NCI-H146 treated with DMSO at 0.1 percent for 48 hours (cell line): ENCODE measurements around the gene NUFIP2.
"Not testable (repeated sequence)": the region's sequence is repeated elsewhere in the genome, so short reads cannot be mapped to it uniquely, and the experiment has no call there.

Source experiments
- DNase-seq: peaks from one replicate; lab custom pipeline; 2025; ENCODE audit not compliant: unreplicated experiment; lab: John Stamatoyannopoulos, UW

Gene NUFIP2

GRCh38 chr17:29240477-29240876 is 53.5 kb downstream of the NUFIP2 start:
- DNase-seq: no peak

DNA sequence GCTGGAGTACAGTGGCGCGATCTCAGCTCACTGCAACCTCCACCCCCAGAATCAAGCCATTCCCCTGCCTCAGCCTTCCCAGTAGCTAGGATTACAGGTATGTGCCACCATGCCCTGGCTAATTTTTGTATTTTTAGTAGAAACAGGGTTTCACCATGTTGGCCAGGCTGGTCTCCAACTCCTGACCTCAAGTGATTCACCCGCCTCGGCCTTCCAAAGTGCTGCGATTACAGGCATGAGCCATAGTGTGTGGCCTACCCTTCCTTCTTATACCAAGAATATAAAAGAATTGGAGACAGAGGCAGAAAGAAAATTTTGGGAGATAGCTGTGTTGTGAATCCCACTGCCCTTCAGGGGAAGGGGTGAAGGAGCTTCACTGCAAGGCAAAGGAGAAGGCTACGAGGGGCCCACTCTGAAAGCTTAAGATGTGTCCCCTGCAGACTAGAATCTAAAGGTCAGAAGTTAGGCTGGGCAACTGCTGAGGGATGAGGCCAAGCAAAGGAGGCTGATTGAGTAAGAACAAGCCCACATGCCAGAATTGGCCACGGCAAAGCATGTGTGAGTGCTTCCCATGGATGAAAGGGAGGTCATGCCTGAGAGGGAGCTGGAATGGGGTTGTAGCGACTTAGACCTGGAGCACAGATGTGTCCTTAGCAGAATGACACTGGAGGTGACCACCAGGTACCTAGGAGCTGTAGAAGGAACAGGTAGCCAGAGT is 55.7 kb downstream of the NUFIP2 start:
- DNase-seq: no peak

GRCh38 chr17:29237476-29238132 is 56.3 kb downstream of the NUFIP2 start:
- no peak for DNase-seq

GRCh38 chr17:29235904-29236303 is 58.0 kb downstream of the NUFIP2 start:
- no peak for DNase-seq

DNA sequence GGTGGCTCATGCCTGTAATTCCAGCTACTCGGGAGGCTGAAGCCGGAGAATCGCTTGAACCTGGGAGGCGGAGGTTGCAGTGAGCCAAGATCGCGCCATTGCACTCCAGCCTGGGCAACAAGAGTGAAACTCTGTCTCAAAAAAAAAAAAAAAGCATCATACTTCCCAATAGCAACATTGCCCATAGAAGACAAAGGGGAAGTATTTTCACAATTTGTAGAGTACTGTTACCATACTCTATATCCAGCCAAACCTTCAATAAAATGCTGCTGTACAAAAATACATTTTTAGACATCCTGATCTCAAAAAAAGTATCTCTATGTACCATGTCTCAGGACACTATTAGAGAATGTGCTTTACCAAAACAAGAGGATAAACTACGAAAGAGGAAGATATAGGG is 59.0 kb downstream of the NUFIP2 start:
- DNase-seq: not testable (repeated sequence)

DNA sequence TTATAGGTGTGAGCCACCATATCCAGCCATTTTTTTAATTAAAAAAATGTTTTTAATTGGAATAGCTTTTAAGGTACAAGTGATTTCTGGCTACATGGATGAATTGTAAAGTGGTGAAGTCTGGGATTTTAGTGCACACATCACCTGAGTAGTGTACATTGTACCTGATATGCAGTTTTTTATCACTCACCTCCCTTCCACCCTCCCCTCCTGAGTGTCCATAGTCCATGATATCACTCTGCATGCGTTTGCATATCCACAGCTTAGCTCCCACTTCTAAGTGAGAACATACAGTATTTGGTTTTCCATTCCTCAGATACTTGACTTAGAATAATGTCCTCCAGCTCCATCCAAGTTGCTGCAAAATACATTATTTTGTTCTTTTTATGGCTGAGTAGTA is 60.6 kb downstream of the NUFIP2 start:
- DNase-seq: no peak

DNA sequence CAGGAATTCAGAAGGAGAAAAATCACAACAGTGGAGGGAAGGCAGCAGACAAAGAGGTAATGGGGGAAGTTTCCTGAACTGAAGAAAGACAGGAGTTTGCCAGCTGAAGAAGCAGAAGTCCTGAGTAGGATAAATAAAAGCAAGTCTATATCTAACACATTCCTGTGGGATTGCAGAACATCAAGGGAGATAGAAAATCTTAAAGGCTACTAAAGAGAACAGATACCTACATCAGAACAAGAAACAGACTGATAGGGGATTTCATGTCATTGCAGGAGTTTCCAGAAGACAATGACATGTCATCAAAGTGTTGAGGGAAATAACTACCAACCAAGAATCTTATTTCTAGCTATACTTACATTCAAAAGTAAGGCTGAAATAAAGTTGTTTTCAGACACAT is 68.6 kb downstream of the NUFIP2 start:
- no peak for DNase-seq

DNA sequence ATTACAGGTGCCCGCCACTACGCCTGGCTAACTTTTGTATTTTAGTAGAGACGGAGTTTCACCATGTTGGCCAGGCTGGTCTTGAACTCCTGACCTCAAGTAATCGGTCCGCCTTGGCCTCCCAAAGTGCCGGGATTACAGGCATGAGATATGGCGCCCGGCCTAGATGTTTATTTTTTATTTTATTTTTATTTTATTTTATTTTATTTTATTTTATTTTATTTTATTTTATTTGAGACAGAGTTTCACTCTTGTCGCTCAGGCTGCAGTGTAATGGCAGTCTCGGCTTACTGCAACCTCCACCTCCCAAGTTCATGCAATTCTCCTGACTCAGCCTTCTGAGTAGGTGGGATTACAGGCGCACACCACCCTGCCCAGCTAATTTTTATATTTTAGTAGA is 72.6 kb downstream of the NUFIP2 start:
- not testable (repeated sequence) for DNase-seq

- peak; percentile 26 for DNase-seq
These were observed 74.4 kb downstream of the NUFIP2 start for GRCh38 chr17:29219378-29220047.

- DNase-seq: no peak
These were observed 77.1 kb downstream of the NUFIP2 start for GRCh38 chr17:29216856-29217255.

DNA sequence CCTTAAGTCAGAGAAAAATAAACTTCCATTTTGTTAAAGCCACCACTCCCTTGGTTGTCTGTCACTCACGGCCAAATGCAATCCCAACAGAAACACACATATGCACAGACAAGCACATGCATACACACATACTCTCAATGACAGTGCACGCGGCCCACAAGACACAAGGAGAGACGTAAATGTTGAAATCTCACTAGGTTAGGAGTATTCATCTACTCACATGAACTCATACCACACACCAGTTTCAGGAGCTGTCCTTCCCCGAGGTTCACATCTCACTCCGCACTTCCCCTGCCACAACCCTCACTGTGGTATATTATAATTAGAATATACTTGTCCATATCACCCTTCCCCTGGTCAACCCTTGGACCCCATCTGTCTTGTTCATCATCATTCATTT is 77.8 kb downstream of the NUFIP2 start:
- no peak for DNase-seq

- no peak for DNase-seq
These were observed 78.2 kb downstream of the NUFIP2 start for GRCh38 chr17:29215717-29216116.

GRCh38 chr17:29215174-29215573 is 78.8 kb downstream of the NUFIP2 start:
- no peak for DNase-seq

DNA sequence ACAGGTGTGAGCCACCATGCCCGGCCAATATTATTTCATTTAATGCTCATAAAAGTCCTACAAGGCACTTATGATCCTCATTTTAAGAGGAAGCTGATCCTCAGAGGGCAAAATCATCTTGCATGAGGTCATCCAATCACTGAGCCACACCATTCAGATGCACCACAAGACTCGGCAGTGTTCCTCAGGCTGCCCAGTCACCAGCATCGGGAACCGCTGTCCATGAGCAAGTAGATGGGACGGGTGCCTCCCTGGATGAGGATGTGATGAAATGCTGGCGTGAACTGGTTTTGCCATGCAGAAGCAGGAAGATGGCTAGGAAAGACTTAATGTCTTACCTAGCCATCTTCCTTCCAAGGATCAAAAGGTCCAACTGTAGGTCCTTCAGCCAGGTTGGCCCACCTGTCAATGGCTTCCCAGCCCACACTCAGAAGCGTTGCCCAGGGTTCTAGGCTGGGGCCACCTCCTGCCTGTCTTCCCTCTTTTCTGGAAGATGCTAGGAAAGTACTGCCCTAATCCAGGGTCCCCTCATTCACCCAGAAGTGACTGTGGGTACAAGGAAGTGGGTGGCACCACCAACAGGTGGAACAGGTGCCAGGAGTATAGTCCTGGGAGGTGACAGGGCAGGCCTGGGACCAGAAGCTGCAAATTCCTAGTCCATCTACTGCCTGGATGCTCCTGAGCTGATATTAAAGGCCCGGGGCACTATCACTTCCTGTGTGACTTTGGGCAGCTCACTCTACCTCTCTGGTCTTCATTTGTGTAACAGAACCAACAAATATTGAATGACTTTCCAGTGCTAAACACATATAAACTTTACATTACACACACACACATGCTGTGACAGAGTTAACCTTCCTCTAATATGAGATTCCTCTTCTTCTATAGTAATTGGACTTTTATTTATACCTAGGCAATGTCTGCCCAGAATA is 79.5 kb downstream of the NUFIP2 start:
- no peak for DNase-seq

- no peak for DNase-seq
These were observed 81.2 kb downstream of the NUFIP2 start for GRCh38 chr17:29212681-29213121.

DNA sequence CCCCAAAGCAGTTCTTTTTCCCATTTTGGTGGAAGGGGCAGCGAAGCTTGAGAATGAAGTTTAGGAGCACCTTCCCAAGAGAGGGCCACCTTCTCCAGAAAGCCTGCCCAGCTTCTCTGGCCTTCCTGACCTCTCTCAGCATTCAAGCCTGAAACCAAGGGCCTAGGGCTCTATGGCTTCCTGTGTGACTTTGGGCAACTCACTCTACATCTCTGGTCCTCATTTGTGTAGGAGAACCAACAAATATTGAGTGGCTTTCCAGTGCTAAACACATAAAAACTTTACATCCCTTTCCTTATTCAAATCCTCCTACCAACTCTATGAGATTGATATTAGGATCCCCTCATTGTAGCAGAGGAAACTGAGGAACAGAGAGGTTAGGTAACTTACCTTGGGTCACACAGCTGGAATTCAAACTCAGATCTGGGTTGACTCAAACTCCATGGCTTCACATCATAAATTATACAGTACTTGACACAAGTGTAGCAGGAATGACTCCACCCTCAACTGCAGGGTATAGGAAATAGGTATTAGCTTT is 81.8 kb downstream of the NUFIP2 start:
- no peak for DNase-seq

GRCh38 chr17:29210879-29211278 is 83.1 kb downstream of the NUFIP2 start:
- DNase-seq: no peak

DNA sequence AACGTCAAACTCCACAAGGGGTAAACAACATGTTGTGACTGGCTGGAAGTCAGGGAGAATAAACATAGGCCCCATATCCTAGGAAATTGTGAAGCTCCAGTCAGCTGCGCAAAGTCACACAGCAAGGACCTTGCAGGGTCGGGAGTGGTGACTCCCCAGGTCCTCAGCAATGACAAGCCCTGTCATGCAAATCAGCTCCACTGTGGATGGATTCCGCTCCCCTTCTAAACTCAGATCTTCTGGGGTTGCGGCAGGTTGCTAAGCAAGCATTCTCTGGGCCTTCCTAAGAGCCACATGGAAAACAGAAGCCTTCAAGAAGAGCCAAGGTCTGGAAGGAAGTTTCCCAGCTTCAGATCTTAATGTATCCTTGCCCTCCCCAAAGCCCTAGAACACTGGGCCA is 84.9 kb downstream of the NUFIP2 start:
- no peak for DNase-seq

DNA sequence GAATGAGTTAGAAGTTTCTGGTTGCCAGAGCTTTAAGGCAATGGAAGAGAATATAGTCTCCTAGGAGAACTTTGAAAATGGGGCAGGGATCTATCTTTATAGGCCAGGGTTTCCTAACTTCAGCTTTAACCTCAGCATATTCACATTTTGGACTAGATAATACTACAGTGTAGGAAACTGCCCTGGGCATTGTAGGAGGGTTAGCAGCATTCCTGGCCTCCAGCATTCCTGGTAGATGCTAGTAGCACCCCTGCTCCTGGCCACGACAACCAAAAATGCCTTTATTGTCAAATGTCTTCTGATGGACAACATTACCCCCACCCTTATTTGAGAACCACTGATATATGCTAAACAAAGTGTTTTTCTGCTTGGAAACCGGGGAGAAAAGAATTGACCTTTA is 86.0 kb downstream of the NUFIP2 start:
- no peak for DNase-seq
